Measurements from ENCODE around the gene MAPKBP1.

The MAPKBP1 gene

DNA sequence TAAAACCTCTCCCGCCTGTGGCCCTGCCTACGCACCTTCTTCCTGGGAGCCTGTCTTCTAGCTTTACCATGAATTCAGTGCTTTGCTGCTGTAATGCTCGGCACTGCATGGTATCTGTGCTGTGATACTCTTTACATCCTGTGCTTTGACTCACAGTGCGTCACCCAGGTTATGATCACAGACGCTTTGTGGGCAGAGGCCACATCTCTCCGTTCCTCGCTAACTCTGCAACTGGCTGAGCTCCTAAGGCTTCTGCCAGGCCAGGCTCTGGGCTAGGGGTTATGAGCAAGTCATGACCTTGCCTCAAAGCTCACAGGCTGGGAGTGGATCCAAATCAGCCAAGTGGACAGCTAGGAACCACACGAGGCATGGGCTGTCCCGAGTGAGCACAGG is 96.4 kb downstream of the MAPKBP1 start:
- DNase-seq (ENCODE audit: low spot score): no peak

DNA sequence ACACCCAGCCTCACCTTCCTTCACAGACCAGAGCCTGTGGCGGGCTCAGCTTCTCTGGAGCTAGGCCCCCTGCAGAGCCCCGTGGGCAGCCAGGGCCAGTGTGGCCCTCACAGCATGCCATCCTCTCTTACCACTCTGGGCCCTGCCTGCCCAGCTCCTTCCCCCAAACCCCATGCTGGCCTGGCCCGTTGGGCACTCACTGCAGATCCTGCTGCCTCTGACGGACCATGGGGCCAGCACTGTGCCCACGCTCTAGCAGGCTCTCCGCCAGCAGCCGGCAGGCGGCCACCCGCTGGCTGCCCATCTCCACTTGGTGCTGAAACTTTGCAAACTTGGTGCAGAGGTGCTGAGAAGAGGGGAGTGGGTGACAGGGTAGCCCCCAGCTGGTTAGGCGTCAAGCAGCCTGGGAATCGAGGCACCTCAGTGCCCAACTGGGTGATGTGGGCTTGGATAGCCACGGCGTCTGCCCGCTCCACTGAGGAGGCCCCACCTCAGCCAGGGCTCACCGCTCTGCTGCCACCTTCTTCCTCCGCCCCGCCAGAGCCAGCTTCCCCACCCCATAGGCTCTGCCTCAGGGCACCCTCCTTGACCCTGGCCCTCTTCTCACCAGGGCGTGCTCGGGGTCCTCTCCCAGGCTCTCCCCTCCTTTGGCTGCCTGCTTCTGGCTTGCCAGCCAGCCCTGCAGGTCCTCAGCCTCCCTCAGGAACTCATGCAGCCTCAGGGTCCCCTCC is 97.1 kb downstream of the MAPKBP1 start:
- no peak for DNase-seq (ENCODE audit: low spot score)

DNA sequence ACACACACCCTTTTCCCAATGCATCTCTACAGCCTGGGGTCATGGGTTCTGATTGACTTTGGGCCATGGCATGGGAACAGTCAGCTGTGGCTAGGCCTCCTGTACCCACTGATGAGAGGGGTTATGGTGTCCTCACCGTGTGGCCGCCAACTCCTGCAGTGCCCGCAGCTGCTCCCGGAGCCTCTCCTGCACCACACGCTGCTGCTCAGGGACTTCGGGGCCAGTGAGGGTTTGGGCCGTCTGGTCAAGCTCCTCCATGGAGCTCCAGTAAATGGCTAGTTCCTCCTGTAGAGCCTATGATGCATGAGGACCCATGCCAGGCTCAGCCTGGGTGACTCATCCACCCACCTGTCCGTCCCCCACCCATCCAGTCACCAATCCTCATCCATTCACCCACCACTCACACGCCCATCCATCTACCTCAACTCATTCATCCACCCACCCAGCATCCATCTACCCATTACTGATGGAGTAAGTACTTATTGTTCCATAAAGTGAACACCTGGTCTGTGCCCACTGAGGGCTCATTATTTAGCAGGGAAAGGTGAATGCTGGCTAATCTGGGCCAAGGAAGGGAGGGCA is 98.0 kb downstream of the MAPKBP1 start:
- no peak for DNase-seq (ENCODE audit: low spot score)

DNA sequence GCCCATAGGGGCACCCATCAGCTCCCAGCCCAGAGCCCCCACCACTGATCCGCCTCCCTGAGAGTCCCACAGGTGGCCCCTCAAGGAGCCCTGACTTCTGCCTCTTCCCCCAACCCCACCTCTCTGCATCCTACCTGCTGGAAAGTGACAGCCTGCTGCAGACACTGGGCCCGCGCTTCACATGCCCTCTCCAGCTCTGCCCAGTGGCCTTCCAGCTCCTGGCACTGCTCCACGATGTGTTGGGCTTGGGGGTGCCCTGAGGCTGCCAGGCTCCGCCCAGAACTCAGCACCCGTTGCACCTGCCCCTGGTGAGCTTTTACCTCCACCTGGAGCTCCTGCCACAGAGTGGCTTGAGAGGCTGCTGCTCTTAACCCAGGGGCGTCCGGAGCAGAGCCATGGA is 99.4 kb downstream of the MAPKBP1 start:
- no peak for DNase-seq (ENCODE audit: low spot score)

DNA sequence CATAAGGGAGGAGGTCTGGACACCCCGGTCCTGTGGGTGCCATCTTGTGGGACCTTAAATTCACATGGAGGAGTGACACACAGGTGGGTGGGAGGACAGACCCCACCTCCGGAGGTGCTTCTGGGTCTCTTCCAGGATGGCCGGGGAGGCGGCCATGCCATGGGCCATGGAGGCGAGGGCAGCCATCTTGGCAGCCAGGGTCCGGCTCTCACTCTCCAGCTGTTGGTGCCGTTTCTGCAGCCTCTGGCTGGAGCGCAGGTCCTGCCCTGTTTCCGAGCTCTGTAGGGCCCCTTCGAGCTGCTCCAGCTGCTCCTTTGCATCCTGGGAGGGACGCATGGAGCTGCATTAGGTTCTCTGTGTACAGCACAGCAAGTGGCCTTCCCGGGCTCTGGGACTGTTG is 100.5 kb downstream of the MAPKBP1 start:
- no peak for DNase-seq (ENCODE audit: low spot score)

DNA sequence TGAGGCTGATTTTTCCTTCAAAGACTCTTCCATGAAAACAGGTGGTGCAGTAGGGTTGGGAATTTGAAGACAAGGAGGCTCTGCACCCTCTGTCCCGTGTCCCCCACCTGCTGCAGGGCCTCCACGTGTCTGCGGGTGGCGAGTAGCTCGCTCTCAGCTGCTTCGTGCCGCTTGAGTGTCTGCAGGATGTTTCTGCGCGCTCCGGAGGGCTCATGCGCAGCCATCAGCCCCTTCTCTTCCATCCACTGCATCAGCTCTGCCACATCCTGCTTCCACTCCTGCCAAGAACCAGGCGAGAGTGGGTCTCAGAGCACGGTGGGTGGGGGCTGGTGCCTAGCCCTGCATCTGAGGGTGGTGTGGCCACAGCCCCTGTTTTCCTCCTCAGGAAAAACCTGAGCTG is 101.7 kb downstream of the MAPKBP1 start:
- DNase-seq (ENCODE audit: low spot score): no peak

DNA sequence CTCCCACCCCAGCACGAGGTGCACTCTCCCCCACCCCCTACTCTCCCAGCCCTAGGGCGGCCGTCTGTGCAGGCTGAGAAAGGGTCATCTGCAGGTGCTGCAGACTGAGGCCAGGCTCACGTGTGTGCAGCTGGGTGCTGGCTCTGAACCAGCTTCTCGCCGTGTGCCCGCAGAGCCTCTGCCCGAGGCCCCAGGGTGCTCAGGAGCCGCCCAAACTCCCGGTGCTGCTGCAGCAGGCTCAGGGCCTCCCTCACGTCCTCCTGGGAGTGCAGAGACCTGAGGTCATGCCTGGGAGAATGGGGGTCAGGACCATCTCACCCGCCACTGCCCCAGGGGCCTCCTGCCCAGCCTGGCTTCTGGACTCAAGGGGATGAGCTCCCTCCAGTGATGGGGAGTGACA is 102.4 kb downstream of the MAPKBP1 start:
- DNase-seq (ENCODE audit: low spot score): no peak

All from kidney capillary endothelial cell (primary cell).